DND-41 (cell line): ENCODE results near the gene ANXA1.

Source experiments
- EZH2 ChIP-seq: IDR thresholded peaks from 3 replicates; pipeline ENCODE4 v1.6.1; 2012; ENCODE audit warnings: borderline replicate concordance, low read depth, mild to moderate bottlenecking, moderate library complexity, low read length, inconsistent platforms; ENCODE audit not compliant: severe bottlenecking
- TF ChIP-seq, protein P1 (sequence below): IDR thresholded peaks from 2 replicates; pipeline ENCODE4 v1.5.1; 2012; ENCODE audit warnings: borderline replicate concordance, low read length, moderate library complexity, mild to moderate bottlenecking; ENCODE audit not compliant: poor library complexity, severe bottlenecking; ENCODE audit errors: extremely low read depth

- TF ChIP-seq, protein P1, sequence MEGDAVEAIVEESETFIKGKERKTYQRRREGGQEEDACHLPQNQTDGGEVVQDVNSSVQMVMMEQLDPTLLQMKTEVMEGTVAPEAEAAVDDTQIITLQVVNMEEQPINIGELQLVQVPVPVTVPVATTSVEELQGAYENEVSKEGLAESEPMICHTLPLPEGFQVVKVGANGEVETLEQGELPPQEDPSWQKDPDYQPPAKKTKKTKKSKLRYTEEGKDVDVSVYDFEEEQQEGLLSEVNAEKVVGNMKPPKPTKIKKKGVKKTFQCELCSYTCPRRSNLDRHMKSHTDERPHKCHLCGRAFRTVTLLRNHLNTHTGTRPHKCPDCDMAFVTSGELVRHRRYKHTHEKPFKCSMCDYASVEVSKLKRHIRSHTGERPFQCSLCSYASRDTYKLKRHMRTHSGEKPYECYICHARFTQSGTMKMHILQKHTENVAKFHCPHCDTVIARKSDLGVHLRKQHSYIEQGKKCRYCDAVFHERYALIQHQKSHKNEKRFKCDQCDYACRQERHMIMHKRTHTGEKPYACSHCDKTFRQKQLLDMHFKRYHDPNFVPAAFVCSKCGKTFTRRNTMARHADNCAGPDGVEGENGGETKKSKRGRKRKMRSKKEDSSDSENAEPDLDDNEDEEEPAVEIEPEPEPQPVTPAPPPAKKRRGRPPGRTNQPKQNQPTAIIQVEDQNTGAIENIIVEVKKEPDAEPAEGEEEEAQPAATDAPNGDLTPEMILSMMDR: no peak
- TF ChIP-seq EZH2: no peak
Observed at GRCh38 chr9:73210886-73211666, 59.4 kb downstream of the ANXA1 start.
